ENCODE measurements around the gene LITAFD.
A peak's percentile ranks its signal among the peaks of the same experiment; 100 is the strongest.
"Not testable (repeated sequence)": the region's sequence is repeated elsewhere in the genome, so short reads cannot be mapped to it uniquely, and the experiment has no call there.

The LITAFD gene

GRCh38 chr16:8855972-8856371, 26.2 kb upstream of the LITAFD start:
- DNase-seq, result no peak

DNA sequence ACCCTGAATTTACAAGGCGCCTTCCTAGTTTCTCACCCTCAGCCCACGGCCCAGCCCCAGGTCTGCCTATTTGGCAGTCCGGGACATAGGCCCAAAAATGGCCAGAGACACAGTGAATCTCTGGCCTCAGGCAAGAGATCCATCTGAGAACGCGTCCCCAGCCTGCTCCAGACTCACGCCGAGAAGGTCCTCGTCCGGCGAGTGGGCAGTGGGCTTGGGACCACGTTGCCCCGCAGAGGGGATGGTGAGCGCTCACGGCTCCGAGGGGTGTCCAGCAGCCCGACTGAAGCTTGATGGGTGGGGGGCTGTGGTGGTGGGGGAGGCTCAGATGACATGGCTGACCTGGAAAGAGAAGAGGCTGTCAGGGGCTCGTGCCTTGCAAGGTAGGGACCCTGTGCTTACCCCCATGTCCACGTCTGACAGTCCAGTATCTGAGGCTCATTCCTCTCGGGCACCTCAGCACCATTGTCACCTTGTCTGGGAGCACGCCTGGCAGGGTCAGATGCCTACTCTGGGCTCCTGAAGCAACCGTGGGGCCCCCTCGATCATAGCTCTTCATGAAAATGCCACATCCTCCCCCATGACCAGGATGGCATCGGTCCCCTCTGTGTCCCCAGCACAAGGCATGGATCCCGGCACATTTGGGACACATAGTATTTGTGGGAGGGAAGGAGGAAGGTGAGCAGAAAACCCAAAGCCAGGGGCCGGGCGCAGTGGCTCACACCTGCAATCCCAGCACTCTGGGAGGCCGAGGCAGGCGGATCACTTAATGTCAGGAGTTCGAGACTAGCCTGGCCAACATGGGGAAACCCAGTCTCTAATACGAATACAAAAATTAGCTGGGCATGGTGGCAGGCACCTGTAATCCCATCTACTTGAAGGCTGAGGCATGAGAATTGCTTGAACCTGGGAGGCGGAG, 22.9 kb upstream of the LITAFD start:
- no peak for DNase-seq

GRCh38 chr16:8859913-8860881, 22.0 kb upstream of the LITAFD start:
- DNase-seq, result no peak

DNA sequence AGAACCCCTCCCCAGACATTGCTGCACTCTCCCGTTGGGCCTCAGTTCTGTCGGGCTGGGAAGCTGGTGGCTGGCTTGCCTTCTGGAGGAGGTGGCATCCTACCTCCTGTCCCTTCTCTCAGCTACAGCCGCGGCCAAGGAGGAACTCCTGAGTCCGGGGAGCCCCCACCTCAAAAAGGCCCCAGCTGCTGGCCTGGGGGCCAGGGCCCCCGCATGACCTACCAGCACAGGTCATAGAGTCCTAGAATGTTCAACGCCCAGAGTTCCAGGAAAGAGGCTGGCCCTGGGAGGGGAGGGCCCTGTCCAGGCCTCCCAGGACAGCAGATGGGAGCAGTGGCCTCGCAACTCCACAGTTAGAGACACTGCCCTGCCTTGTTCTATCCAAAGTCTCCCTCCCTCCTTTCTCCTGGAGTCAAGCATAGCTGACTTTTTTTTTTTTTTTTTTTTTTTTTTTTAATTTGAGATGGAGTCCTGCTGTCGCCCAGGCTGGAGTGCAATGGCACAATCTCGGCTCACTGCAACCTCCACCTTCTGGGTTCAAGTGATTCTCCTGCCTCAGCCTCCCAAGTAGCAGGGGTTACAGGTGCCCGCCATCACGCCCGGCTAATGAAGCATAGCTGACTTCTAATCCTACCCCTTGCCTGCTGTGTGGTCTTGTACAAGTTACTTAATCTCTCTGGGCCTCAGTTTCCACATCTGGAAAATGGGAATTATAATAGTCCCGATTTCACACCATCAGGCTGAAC, 20.4 kb upstream of the LITAFD start:
- peak in 13 of 58 donors; percentile 12 to 49 (median 21) for DNase-seq

GRCh38 chr16:8862309-8863130, 19.6 kb upstream of the LITAFD start:
- DNase-seq, result no peak

- peak in 56 of 58 donors; percentile 31 to 98 (median 86) for DNase-seq
Observed at GRCh38 chr16:8863594-8864424, 18.3 kb upstream of the LITAFD start.

DNA sequence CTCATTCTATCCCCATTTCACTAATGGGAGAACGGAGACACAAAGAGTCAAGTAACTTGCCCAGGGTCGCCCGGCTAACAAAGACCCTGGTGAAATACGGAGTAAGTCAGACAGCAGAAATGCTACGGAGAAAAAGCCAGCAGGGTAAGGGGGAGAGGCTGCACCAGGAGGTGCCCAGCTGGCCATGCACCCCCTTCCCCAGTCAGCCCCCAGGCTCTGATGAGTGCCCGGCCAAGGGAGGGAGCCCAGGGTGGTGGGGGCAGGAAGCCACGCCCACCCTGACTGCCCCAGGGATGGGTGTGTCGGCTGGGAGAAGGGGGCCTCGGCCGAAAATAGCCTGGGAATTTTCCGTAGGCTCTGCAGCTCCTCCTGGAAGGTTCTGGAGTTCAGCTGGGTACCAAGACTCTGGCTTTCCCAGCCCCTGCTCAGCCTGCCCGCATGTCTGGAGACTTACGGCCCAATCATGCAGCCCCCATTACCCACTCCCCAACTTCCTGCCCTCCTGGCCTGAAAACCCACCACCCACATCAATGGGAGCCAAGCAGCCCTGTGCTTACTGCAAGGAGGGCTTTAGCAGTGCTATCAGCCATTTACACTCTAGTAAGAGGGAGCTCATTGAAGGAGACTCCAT, 17.6 kb upstream of the LITAFD start:
- DNase-seq, result no peak

DNA sequence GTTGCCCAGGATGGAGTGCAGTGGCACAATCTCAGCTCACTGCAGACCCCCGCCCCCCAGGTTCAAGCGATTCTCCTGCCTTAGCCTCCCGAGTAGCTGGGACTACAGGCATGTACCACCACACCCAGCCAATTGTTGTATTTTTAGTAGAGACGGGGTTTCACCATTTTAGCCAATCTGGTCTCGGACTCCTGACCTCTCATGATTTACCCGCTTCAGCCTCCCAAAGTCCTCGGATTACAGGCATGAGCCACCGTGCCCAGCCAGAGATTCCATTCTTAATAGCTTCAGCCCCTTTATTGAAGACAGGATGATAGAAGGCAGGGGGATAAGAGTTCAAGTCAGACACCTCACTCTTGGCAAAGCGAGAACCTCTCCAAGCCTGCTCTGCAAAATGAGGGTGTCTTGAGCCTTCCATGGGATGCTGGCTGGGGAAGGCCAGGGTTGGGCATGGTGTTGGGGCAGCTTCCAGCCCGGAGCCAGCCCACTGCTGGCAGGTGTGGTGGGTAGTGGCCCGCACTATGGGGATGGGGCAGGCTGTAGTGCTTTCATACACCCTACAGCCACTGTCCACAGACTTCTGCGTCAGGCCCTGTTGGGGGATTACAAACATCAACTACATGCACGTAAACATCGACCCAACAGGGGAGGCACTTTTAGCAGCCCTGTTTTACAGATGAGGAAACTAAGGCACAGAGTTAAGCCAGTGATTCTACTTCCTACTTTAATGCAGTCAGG, 16.8 kb upstream of the LITAFD start:
- DNase-seq, result no peak

- DNase-seq, result peak in 42 of 58 donors; percentile 13 to 81 (median 48)
Observed at GRCh38 chr16:8866118-8866883, 15.8 kb upstream of the LITAFD start.

GRCh38 chr16:8866884-8867215, 15.3 kb upstream of the LITAFD start:
- no peak for DNase-seq

DNA sequence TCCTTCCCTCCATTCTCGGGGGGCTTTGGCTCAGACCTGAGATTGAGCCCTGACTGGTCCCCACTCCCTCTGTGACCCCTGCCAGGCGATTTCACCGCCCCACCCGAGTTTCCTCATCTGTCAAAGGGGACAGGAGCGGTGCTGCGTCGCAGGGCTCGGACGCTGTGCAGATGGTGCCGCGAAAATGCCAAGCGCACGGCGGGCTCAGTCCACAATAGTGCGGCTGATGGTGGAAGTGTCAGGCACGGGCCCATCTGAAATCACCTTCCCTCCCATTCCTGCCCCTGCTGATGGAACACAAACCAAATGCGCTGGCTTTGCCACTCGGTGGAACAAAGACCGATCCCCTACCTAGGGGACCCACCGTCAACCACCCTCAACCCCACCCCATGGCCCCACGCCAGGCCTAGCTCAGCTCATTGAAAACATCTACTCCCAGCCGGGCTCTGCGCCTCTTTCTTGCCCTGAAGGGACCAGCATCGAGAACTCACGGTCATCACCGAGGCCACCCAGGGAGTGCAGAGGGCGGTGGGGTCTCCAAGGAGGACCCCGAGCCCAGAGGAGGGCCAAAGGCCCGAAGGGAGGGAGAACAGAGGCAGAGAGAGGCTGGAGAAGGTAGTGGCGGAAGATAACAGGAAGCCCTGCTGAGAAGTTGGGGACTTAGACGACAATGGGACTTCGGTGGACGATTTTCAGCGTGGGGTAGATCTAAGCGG, 14.8 kb upstream of the LITAFD start:
- DNase-seq, result peak in 30 of 58 donors; percentile 7 to 60 (median 36)

DNA sequence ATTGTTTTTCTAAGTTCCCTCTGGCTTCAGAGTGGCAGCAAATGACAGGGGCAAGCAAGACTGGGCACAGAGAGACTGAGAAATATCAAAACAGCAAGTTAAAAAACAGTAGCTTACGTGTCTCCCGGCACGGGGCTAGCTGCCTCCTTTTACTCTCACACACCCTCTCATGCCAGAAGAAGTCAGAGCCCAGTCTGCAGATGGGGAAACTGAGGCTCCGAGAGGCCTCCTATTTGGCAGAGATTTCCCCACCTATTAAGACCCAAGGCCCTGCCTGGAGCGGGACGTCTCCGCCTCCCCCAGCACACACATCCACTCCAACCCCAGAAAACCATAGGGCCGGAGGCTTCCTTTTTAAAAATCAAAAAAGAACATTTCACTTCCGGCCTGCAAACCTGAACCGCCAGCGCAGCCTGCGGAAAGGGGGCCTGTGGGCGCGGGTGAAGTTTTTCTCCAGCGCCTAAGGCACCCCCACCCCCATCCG, 14.2 kb upstream of the LITAFD start:
- DNase-seq, result peak in 3 of 58 donors; percentile 37 to 64 (median 43)

- DNase-seq, result peak; percentile 18 to 93 (median 82)
Observed at GRCh38 chr16:8868416-8869211, 13.5 kb upstream of the LITAFD start, which contains the start of gene CARHSP1. CARHSP1 (minus strand) TSS chr16:8869006; CDS start chr16:8859328, 9,678 bp downstream.

DNA sequence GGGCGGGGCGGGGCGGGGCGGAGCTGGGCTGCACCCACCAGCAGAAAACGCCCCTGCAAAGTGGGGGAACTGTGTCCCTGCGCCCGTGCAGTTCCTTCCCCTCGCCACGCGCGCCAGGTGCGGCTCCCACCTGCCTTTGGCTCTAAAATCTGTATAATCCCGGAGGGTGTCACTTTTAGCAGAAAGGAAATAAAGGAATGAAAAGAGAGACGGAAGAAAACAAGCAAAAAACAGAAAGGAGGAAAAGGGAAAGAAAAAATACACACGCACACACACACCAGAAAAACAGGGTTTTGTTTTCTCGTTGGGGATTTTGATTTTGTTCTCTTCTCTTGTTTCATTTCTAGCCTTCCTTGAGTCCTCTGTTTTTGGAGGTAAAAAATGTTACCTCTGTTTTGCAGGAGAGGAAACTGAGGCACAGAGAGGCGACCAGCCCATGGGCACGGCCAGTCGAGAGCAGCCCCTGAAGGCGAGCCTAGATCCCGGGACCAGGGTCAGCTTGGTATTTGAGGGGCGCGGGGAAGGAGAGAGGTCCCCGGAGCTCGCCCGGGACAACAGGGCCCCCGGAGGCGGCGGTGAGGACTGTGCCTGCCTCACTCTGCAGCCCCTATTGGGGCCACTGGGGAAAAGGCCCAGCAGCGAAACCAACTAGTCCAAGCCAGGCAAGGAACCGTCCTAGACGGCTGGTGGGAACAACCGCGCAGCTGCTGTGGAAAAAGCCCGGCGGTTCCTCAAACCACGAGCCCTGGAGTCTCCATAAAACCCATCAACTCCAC, 12.8 kb upstream of the LITAFD start:
- no peak for DNase-seq

DNA sequence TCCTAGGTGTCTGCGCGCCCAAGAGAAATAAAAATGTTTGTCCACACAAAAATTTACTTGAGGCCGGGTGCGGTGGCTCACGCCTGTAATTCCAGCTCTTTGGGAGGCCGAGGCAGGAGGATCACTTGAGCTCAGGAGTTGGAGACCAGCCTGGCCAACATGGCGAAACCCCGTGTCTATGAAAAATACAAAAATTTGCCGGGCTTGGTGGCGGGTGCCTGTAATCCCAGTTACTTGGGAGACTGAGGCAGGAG, 12.2 kb upstream of the LITAFD start:
- DNase-seq, result not testable (repeated sequence)

Measured in anterior cingulate cortex (tissue), 58 donors.